NCI-H2107 treated with DMSO at 0.1 percent for 48 hours (cell line): ENCODE measurements around the gene NBEAL1.
"Not testable (repeated sequence)": the region's sequence is repeated elsewhere in the genome, so short reads cannot be mapped to it uniquely, and the experiment has no call there.

Experiments
- DNase-seq: peaks from one replicate; lab custom pipeline; 2025; ENCODE audit not compliant: unreplicated experiment; lab: John Stamatoyannopoulos, UW

Gene NBEAL1

GRCh38 chr2:203038586-203038985, 23.9 kb downstream of the NBEAL1 start:
- no peak for DNase-seq

DNA sequence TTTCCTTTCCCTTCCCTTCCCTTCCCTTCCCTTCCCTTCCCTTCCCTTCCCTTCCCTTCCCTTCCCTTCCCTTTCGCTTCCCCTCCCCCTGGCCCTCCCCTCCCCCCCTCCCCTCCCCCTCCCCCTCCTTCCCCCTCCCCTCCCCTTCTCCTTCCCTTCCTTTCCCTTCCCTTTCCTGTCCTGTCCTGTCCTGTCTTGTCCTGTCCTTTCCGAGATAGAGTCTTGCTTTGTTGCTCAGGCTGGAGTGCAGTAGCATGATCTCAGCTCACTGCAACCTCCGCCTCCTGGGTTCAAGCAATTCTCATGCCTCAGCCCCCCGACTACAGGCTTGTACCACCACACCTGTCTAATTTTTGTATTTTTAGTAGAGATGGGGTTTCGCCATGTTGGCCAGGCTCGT, 24.5 kb downstream of the NBEAL1 start:
- DNase-seq: not testable (repeated sequence)

GRCh38 chr2:203040966-203041521, 26.4 kb downstream of the NBEAL1 start:
- no peak for DNase-seq

- no peak for DNase-seq
Observed at GRCh38 chr2:203042178-203042577, 27.5 kb downstream of the NBEAL1 start.

DNA sequence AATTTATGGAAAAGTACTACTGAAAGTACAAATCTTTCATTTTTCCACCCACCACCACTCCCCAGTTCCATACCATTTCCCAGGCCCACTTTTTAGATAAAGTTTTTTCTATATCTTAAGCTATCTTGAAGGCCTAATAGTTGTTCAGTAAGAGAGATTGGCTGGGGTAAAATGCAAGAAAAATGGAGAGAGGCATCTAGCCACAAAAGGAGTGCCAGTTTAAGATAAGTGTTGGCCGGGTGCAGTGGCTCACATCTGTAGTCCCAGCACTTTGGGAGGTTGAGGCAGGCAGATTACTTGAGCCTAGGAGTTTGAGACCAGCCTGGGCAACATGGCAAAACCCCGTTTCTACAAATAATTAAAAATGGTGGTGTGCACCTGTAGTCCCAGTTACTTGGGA, 28.6 kb downstream of the NBEAL1 start:
- no peak for DNase-seq

DNA sequence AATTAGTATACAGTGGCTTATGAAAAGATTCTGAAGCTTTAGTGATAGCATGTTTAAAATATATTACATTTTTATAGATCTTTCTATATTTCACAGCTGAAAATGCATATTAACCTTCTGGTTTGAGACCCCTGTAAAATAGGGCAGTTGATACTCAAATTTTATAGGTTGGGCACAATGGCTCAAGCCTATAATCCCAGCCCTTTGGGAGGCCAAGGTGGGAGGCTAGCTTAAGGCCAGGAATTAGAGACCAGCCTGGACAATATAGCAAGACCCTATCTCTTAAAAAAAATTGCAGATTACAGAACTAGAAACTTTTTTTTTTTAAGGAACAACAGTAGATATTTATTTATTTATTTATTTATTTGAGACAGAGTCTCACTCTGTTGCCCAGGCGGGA, 31.2 kb downstream of the NBEAL1 start:
- DNase-seq: no peak

GRCh38 chr2:203052539-203052938, 37.9 kb downstream of the NBEAL1 start:
- no peak for DNase-seq

- no peak for DNase-seq
Observed at GRCh38 chr2:203059567-203060240, 45.0 kb downstream of the NBEAL1 start.

DNA sequence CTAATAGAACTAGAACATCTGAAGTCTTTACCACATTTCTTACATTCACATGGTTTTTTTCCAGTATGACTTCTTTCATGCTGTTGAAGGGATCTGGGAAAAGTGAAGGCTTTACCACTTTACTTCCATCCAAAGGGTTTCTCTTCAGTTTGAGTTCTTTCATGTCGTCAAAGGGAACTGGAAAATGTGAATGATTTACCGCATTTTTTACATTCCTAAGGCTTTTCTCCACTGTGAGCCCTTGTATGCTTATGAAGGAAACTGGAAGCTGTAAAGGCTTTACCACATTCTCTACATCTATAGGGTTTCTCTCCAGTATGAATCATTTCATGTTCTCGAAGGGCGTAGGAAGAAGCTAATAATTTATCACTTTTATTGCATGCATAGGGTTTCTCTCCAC, 46.7 kb downstream of the NBEAL1 start:
- no peak for DNase-seq

DNA sequence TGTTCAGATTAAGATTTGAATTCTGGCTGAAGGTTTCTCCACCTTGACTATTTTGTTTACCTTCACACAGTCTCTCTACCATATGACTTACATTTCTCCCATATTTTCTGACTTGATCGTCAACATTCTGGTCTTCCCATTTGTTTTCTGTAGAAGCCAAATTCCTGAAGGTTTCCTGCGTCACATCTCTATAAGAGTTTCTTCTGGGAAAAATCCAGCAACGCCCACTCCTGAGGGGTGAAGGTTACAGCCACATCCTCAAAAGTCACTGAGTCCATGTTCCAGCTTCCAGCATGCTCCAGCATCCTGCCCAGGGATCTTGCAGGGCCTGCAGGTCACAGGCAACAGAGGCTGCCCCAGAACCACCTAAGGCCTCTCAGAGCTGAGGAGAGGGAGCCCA, 47.5 kb downstream of the NBEAL1 start:
- DNase-seq: no peak

GRCh38 chr2:203066519-203067091, 51.9 kb downstream of the NBEAL1 start:
- DNase-seq: not testable (repeated sequence)

DNA sequence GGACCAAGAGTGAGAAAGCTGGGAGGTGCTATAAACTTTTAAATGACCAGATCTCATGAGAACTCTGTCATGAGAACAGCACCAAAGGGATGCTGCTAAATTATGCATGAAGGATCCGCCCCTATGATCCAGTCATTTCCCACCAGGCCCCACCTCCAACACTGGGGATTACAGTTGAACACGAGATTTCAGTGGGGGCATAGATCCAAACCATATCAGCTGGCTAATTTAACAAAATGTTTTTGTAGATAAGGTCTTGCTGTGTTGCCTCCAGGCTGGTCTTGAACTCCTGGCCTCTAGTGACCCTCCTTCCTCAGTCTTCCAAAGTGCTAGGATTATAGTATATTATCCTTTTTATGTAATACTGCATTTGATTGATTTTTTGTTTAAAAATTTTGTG, 56.0 kb downstream of the NBEAL1 start:
- no peak for DNase-seq

- DNase-seq: no peak
Observed at GRCh38 chr2:203071148-203071547, 56.5 kb downstream of the NBEAL1 start.

DNA sequence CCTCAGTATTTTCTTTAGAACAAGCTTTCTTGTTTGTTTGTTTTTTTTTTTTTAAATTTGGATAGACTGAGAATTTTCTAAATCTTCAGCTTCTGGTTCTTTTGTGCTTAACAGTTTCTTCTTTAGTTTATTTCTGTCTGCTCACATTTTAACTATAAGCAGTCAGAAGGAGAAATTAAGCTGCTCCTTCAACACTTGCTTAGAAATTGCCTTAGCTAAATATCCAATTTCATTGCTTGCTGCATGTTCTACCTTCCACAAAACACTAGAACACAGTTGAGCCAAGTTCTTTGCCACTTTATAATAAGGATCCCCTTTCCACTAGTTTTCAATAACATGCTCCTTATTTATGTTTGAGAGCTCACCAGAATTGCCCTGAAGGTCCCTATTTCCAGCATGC, 57.7 kb downstream of the NBEAL1 start:
- DNase-seq: no peak

DNA sequence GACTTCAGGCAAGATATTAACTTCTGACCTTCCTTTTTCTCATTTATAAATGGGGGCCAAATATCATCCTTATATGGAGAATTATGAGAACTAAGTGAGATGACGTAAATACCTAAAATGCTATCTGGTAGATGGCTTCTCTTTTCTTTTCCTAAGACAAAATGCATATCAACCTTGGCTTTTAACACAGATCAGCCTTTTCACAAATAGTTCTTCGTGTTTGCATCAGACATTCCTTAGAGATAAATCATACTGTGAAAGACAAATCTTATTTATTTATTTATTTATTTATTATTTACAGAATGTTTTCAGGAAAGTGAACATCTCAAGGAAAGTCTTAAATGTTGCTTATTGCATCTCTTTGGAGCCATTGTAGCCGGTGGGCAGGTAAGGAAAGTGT, 62.8 kb downstream of the NBEAL1 start:
- no peak for DNase-seq

DNA sequence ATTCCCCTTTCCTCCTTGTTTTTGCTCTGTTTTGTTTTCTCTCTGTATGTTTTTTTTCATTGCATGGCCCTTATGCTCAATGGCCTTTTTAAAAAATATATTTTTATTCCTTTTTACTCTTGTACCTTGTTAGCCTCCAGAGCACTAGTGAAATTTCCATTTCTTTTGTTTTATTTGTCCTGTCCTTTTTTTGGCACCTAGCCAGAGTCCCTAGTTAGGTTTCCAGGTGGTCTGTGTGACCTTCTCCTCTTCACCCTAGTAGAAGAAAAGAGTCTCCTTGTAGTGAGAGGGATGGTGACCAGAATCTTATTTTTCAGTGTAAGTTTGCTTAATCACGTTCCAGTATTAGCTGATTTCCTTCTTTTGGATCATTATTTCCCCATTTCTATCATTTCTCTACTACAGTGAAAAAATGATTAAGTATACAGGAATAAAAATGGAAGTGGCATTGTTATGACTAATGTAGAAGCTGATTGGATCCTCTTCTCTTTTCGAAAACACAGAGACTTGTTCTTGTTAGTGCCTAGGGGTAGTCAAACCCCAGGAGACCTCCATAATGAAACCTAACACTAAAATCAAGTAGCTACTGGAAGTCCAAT, 65.9 kb downstream of the NBEAL1 start:
- DNase-seq: no peak

- no peak for DNase-seq
Observed at GRCh38 chr2:203083328-203083727, 68.7 kb downstream of the NBEAL1 start.

- DNase-seq: not testable (repeated sequence)
Observed at GRCh38 chr2:203086381-203086780, 71.7 kb downstream of the NBEAL1 start.

DNA sequence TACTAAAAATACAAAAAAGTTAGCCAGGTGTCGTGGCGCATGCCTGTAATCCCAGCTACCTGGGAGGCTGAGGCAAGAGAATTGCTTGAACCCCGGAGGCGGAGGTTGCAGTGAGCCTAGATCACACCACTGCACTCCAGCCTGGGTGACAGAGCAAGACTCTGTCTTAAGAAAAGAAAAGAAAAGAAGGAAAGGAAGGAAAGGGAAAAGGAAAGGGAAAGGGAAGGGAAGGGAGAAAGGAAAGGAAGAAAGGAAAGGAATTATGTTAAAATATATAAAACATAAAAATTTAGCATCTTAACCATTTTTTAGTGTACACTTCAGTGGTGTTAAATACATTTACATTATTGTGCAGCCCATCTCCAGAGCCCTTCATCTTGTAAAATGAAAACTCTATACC, 76.0 kb downstream of the NBEAL1 start:
- DNase-seq: not testable (repeated sequence)

DNA sequence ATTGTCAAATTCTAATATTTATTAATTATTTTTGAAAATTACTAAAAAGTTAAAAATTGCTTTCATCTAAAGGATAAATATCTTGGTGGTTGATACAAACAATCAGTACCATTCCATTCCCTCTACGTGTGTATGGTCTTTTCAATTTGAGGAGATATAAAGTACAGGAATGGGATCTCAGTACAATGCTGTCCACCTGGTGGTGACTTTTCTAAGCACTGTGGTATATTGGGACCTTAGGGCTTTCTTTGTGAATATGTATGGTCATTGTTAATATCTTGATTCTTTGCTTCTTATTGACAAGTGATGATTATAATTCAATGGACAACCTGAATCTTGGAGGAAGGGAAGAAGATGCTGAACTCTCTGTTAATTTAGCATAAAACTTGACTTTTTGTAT, 83.1 kb downstream of the NBEAL1 start:
- no peak for DNase-seq

DNA sequence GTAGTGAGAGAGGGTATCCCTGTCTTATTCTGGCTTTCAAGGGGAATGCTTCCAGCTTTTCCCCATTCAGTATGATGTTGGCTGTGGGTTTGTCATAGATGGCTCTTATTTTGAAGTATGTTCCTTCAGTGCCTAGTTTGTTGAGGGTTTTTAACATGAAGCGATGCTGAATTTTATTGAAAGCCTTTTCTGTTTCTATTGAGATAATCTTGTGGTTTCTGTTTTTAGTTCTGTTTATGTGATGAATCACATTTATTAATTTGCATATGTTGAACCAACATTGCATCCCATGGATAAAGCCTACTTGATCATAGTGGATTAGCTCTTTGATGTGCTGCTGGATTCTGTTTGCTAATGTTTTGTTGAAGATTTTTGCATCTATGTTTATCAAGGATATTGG, 87.7 kb downstream of the NBEAL1 start:
- DNase-seq: not testable (repeated sequence)

DNA sequence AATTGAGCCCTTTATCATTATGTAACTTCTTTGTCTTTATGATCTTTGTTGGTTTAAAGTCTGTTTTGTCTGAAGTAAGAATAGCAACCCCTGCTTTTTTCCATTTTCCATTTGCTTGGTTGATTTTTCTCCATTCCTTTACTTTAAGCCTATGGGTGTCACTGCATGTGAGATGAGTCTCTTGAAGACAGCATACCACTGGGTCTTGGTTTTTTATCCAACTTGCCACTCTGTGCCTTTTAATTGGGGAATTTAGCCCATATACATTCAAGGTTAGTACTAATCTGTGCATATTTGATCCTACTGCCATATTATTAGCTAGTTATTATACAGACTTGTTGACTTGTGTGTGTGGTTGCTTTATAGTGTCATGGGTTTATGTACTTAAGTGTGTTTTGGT, 89.6 kb downstream of the NBEAL1 start:
- no peak for DNase-seq
